Activated CD4-positive, alpha-beta T cell treated with anti-CD3 and anti-CD28 coated beads for 48 hours (primary cell): Measurements from ENCODE around the gene SMIM35.

Experiments
- DNase-seq: peaks from one replicate; pipeline ENCODE4 v3.0.0-alpha.2; 2020

SMIM35 gene

GRCh38 chr11:118108513-118108912 is 21.8 kb upstream of the SMIM35 start:
- DNase-seq: no peak

GRCh38 chr11:118106789-118107335 is 20.1 kb upstream of the SMIM35 start:
- DNase-seq: no peak

GRCh38 chr11:118105657-118106305 is 19.0 kb upstream of the SMIM35 start:
- DNase-seq: no peak

- DNase-seq: no peak
Observed at GRCh38 chr11:118104491-118104890, 17.7 kb upstream of the SMIM35 start.

GRCh38 chr11:118102721-118103261 is 16.0 kb upstream of the SMIM35 start:
- DNase-seq: no peak

- DNase-seq: no peak
Observed at GRCh38 chr11:118100691-118101232, 14.0 kb upstream of the SMIM35 start.

GRCh38 chr11:118099838-118100556 is 13.2 kb upstream of the SMIM35 start:
- no peak for DNase-seq

GRCh38 chr11:118098996-118099837 is 12.5 kb upstream of the SMIM35 start:
- DNase-seq: no peak

- DNase-seq: no peak
Observed at GRCh38 chr11:118095967-118096367, 9.2 kb upstream of the SMIM35 start.

- no peak for DNase-seq
Observed at GRCh38 chr11:118095493-118095892, 8.7 kb upstream of the SMIM35 start.

GRCh38 chr11:118092907-118093571 is 6.3 kb upstream of the SMIM35 start:
- DNase-seq: no peak

GRCh38 chr11:118091690-118092089 is 4.9 kb upstream of the SMIM35 start:
- DNase-seq: no peak

GRCh38 chr11:118090545-118091162 is 3.9 kb upstream of the SMIM35 start:
- no peak for DNase-seq

- DNase-seq: no peak
Observed at GRCh38 chr11:118088531-118088930, 1.8 kb upstream of the SMIM35 start.

- DNase-seq: no peak
Observed at GRCh38 chr11:118087931-118088330, 1.2 kb upstream of the SMIM35 start.

GRCh38 chr11:118084656-118085055 is 2.1 kb downstream of the SMIM35 start:
- DNase-seq: no peak

- no peak for DNase-seq
Observed at GRCh38 chr11:118084247-118084646, 2.5 kb downstream of the SMIM35 start.

- DNase-seq: no peak
Observed at GRCh38 chr11:118082880-118083552, 3.7 kb downstream of the SMIM35 start.

- no peak for DNase-seq
Observed at GRCh38 chr11:118081241-118081958, 5.4 kb downstream of the SMIM35 start.

- DNase-seq: no peak
Observed at GRCh38 chr11:118080296-118080695, 6.5 kb downstream of the SMIM35 start.
